ENCODE data around the gene ADGRG6.
"Not testable (repeated sequence)": the region's sequence is repeated elsewhere in the genome, so short reads cannot be mapped to it uniquely, and the experiment has no call there.

ADGRG6 gene

DNA sequence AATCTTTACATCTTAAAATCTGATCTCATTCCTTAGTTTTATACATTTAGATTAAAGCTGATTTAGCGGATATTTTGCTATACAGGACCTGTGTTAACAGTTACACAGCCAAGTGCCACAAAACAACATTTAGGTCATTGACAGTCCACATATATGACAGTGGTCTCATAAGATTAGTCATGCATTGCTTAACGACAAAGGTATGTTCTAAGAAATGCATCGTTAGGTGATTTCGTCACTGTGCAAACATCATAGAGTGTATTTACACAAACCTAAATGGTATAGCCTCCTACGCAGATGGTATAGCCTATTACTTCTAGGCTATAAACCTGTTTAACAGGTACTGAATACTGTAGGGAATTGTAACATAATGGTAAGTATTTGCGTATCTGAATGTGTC, 21.6 kb downstream of the ADGRG6 start:
- no peak for DNase-seq

DNA sequence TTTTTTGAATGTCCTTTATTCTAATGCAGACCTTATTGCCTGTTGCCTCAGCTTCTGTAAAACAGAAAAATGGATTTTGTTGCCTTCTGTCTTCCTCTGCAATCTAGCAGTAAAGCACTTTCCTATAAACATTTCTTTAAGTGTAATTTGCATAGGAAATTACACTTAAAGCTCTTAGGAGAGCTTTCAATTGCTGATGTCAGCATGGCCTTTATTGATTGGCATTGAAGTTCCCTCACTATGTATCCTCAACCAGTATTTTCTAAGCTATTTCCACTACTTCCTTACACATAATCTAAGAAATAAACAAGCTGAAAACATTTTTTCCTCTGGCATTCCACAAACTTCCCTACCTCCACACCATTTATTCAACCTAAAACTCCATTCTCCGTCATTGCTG, 22.3 kb downstream of the ADGRG6 start:
- no peak for DNase-seq

DNA sequence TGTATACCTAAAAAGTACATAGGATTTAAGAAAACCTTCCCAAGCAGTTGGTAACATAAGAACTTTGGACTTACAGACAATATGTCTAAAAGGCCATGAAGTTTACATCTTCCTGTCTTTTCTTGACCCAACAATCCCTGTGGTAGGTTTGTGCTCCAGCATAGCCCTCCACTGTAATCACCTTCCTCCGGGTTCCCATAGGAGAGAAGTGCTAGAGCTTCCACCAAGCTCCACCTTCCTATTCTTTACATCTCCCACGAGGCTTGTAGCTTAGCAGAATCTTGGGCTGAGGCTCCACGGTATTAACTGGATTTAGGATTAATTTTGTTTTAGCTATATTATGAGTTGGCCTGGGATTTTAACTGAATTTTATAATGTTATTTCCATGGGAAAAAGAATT, 23.3 kb downstream of the ADGRG6 start:
- DNase-seq, result no peak

DNA sequence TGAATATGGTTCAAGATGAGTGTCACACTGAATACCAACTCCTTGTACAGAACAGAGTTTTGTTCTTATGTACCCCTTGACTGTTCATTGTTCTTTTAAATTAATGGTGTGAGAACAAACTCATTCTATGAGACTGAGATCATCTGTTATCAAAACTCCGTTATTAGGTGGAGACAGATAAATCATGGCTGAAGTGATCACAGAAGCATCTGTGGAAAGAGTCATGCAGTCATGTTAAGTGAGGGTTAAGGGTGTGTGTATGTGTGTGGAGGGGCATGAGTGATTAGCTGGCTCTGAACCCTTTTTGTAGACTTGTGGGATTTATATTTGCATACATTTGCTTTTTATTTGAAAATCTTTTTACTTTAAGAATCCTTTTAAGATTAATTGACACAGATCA, 24.7 kb downstream of the ADGRG6 start:
- no peak for DNase-seq

DNA sequence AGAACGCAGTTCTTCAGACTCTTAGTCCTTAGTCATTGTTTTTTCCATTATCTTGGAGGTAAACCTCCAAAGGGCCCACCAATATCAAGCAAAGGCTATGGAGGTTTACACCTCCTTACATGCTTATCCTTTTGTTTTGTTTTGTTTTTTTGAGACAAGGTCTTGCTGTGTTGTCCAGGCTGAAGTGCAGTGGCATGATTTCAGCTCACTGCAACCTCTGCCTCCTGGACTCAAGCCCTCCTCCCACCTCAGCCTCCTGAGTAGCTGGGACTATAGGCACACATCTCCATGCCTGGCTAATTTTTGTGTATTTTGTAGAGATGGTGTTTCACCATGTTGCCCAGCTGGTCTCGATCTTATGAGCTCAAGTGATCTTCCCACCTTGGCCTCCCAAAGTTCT, 26.3 kb downstream of the ADGRG6 start:
- no peak for DNase-seq

DNA sequence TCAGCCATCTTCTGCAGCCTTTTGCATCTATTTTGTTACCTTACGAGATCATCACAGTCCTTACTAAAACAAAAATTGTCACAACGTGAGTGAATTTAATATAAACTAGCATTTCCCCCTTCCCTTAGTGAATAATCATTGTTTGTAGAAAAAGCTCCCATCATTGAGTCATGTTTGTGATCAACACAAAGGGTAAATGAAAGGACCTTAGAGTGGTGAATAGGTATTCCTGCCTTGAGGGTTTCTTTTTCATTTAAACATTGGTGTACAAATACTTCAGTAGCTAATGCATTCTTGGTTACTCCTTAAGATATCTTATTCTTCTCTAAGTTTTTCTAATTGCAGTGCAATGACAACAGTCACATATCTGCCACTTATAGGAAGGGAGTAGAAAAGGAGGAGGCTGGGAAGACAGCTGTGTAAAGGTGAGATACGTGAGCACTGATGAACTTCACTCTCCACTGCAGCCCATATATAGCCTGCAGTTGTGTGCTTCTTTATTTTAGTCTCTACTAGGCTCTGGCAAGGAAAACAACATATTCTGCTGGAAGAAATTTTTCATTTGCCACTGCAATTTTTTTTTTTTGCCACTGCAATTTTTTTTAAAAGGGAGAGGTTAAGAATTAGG, 27.8 kb downstream of the ADGRG6 start:
- no peak for DNase-seq

DNA sequence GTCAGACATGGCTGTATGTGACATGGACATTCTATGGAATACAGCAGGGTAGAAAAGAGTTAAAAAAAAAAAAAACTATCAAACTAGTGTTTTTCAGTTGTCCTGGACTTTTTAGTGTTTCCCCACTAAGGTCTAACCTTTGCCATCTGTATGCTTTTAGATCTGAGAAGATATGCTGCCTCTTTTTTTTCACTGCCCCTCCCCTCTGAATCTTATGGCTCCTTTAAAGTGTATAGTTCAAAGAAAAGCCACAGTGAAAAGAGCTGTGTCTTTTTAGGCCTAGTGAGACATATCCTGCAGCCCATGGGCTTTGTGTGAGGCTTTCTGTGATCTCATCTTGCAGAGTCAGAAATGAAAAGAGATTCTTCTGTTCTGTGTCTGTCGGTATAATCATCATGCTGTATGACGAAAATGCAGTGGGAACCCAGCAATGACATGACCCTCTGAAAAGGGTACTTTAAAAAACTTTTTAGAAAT, 29.3 kb downstream of the ADGRG6 start:
- DNase-seq, result no peak

DNA sequence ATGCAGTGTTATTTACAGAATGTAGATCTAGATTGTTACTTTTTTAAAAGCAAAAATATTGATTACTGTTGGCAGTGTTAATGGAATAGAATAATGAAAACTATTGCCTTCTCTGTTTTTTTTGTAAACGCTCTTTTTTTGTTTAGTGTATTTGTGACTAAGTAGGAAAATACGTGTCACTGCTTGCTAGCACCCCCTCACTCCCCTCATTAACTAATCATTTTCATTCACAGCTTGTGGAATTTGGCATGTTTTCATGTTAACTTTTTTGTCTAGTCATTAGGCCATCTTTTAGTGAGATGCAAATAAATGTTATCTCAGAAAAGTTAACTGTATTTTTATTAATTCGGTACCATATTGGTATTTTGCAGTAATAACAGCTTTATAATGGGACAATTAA, 29.8 kb downstream of the ADGRG6 start:
- DNase-seq, result no peak

DNA sequence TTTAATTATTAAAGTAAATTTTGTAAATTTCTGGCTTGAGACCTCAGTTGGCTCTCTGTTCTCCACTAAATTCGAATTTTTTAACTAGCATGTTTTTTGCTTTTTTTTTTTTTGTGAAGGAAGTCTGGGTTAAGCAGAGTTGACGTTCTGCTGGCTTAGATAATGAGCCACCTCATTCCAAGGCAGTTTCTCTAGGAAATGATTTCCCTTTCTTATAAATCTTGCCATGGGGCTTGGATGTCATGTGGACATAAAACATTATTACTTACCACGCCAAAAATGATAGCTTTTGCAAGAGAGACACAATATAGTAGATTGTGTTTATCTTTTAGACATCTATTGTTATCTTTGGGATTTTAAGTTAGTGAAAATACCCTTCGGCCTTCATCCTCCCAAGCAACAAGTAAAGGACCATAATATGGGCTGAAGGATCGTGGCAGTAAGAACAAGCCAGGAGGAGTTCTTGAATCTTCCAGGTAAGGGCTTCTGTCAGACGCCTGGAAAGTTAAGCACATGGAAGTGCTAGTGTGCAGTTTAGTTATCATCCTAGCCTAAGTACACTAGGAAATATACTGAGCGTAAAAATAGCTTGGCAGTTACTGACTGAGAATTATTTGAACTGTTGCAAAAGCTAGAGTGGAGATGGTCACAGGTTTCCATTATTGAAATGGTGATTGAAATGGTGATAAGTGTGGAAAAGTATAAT, 30.7 kb downstream of the ADGRG6 start:
- no peak for DNase-seq

DNA sequence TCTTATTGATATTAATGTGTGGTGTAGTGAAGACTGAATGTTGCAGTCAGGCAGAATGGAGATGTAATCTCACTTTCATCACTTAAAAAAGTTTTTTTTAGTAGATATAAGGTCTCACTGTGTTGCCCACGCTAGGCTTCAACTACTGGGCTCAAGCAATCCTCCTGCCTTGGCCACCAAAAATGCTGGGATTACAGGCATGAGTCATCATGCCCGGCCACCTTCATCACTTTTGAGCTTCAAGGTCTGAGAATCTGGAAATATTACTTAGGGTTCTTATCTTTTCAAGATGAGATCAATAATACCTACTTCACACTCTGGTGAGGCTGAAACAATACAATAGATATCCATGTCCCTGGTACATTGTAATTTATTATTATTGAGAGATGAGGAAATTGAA, 31.6 kb downstream of the ADGRG6 start:
- no peak for DNase-seq

DNA sequence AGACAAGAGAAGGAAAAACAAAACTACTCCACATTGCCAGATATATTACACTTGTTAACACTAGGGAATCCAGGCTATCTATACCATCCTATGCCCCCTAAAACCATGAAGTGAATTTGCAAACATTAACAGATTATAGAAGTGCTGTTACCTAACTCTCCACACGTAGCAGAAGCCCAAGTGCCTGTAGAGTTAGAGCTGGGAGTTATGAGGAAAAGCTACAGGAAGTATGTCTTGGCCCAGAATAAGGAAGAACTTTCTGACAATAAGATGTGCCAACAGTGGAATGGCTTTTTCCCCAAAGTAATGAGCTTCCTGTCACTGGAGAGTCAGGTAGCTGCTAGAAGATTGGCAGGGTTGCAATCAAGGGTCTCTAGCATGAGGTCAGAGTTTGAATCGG, 32.5 kb downstream of the ADGRG6 start:
- no peak for DNase-seq

DNA sequence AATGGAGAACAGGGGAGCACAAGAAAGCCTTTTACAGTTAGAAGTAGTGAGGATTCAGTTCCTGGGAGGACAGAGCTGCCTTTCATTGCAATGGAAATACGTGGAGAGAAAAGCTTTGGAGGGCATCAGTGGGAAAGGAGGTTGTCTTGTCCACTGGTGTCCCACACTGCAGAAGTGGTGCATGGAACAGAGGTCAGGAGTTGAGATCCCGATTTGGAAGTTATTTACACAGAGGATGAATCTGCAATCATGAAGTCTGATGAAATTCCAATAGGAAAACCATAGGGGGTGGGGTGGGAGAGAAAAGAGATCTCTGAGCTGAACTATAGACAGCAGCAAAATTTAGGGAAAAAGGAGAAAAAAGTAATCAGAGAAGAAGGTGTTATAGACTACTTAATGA, 33.6 kb downstream of the ADGRG6 start:
- no peak for DNase-seq

DNA sequence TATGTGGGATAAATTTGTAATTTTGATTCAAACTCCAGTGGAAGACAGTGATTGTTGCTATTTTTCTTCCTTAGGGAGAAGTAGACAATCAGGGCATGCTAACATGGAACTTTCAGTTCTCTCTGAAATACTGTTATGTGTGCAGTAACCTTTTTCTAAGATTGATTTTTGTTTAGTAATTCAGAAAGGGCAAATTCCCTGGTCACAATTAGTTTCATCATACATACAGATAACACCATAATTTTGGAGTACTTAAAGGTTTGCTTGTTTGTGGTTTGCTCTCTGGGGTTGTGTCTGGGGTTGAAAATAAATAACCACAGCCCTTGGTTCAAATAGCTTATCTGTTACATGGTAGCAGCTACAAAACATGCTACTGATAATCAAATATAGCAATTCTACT, 34.4 kb downstream of the ADGRG6 start:
- DNase-seq, result no peak

DNA sequence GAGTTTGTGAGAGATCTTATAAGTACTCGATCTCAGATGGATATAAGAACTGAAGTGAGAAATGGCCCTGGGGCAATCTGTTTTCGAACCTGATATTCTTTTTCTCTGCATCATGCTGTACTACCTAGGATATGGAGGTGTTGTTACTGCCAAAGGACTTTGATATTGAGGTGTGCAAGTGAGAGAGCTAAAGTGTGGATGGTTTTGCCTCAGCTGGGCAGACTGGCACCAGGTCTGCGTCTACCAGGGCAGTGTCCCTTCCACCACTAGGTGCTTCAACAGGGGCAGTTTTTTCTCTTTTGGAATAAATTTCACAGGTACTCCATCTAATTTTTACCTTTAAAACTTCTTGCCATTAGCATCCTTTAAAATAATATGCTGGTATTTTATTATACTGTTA, 35.0 kb downstream of the ADGRG6 start:
- DNase-seq, result no peak

DNA sequence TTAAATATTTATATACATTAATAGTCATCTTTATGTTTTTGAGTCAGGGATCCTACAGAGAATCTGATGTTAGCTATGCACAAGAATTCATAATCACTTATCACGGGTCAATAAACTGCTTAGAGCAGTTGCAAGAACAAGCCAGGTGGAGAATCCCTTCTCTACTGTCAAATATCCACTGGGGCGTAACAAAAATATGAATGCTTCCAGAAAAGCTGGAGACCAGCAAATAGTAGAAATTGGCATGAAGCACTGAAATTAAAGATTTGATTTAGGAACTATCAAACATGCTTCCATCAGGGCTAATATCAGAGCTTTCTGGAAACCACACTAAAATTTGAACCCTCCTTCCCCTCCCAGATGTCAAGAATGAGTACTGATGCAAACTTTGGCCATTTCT, 37.3 kb downstream of the ADGRG6 start:
- DNase-seq, result no peak

DNA sequence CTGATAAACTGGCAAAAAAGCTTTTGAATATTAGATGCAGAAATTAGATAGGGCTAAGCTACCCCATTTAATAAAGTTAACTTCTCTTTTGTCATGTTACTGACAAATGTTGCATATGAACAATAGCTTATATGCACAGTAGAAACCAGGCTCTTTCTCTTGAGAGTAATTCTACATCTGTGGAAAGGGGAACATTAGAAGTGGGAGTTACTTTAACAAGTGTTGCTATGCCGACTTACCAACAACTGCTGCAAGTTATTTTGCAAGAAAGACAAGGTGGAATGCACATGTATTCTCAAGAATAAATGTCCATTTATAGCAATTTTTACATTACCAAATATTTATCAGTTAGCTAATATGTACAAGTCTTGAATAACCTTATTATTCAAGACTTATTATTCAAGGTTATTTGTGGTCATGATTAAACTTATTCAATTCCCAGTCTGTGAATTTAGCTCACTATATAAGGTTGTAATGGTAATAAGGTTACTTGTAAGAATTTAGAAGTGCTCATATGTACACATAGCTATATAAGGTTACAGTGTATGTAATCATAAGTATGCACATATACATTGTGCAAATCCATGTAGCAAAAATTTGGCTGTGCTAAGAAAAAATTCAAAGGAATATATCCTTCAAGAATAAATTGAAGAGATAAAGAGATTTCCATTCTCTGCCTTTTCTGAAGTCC, 38.3 kb downstream of the ADGRG6 start:
- DNase-seq, result no peak

DNA sequence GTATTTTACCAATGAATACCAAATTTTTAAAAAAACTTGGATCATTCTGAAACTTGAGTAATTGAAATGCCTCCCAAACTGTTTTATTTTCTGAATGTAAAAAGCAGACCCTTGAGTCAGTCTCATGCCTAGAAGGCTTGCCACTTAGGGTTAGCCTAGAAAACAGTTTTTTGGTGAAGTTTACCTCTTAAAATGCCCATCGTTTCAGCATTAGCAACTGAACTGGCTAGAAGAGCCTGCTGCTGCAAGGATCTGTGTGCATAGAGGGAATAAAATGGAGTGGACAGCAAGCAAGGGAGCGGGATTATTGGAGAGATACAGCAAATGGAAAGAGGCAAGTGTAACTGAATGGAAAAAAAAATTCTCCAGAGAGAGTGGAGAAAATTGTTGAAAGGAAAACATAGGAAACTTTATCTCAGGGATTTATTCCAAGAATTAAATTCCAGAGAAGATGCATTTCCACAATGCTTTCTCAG, 40.1 kb downstream of the ADGRG6 start:
- no peak for DNase-seq

DNA sequence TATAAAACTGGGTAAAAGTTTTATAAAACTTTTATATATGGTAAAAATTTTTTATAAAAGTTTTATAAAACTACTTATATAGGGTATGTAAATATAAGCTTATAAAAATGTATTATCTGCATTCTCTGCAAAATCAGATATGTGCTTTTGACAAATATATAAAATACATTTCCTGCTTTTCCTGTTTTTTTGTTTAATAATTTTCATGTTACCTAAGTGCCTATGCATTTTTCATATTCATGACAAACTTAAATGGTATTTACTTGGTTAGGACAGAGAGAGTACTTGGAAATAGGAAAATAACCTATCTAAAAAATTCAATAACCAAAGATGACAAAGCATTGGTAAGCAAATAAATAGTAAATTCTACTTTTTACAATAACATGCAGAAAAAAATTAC, 41.2 kb downstream of the ADGRG6 start:
- DNase-seq, result no peak

DNA sequence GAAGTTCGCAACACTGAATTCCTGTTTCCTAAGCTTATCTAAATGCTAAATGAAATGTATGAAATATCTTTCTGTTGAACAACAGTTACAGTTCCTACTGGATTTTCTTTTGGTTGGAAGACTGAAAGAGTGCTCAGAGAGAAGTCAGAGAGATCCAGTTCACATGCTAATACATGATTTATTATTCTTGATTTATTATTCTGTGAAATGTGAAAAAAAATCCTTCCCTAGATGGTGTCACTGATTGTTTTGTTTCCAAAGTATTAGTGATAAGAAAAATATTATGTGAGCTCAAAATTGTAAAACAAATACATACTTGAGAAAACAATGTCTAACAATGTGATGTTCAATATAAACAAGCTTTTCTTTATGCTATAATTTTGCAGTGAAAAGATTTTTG, 42.1 kb downstream of the ADGRG6 start:
- DNase-seq, result no peak

DNA sequence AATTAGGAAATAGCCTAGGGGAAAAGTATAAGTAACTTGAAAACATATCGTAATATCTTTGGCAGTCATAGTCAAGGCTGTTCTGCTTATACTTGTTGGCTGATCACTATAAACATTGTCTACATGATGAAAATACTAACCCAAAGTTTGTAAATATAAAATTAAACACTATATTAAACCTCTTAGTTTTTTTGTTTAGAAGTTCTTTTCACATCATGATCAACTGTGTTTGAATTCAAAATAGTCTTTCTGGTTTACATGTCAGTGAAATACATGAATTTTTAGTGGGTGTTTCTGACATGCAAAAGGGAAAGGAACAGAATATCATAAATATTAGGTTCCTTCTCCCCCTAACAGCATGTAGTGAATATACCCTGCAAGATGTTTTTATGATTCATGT, 43.5 kb downstream of the ADGRG6 start:
- no peak for DNase-seq

DNA sequence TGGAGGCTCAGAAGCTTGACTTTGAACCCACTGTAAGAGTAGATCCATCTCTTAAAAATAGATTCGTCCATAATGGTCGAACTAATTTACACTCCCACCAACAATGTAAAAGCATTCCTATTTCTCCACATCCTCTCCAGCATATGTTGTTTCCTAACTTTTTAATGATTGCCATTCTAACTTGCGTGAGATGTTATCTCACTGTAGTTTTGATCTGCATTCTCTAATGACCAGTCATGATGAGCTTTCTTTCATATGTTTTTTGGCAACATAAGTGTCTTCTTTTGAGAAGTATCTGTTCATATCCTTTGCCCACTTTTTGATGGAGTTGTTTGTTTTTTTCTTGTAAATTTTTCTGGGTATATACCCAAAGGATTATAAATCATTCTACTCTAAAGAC, 44.4 kb downstream of the ADGRG6 start:
- DNase-seq, result not testable (repeated sequence)

DNA sequence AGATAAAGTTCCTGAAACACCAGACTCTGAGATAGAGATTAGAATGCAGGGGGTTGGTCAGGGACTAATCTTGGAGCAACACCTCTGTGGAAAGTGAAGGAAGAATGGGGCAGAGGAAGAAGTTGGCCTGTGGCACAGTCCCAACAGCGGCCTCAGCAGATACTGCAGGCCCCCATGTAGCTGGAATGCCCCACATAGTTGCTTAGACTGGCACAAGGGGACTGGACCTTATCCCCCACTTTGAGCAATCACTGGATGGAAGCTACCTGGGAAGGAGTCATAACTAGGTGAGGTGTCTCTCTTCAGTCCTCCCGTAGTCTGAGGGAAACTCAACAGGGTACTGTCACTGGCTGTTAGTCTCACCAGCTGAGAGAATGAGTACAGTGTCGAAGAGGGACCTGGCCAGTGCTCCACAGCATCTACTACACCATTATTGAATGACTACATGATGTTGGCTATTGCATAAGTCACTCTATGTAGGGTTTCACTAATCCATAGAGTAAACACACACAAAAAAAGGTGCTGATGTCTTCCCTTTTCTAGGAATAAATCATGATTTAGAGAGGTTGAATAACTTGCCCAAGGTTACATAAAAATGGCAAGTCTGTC, 47.5 kb downstream of the ADGRG6 start:
- DNase-seq, result no peak

DNA sequence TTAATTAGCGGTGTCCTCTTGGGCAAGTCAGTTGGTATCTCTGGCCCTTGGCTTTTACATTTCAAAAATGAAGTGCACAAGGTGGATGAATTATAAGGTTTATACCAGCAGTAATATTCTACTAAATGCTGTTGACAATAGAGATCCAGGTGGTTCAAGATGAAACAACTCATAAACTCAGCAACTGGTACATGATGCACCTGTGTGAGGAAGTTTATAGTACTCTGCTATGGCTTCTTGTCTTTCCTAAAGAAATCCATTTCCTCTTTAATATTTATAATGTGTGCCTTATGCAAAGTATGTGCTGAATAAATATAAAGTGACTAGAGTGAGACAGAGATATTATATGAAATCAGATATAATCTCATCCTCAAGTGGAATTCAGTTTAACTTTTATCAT, 48.5 kb downstream of the ADGRG6 start:
- DNase-seq, result no peak

DNA sequence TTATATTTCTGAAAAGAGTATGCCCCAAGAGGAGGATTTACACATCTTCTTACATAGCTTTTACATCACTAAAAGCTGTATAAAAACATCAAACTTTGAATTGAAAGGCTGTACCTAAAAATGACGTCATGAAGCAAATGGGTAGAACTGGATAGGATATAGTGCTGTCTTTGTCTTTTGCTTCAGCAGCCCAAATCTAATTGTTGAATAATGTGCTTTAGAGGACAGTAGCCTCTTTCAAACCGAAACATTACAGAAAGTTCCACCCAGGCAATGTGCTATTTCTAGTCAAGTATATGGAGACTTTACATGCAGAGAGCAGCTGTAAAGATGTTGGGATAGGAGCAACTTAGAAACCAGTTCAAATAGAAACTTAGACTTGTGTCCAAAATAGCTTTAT, 51.9 kb downstream of the ADGRG6 start:
- no peak for DNase-seq

All from stimulated activated naive CD4-positive, alpha-beta T cell treated with Interleukin-2 at 50 U/mL for 16 hours (primary cell).